Activated CD4-positive, alpha-beta T cell treated with anti-CD3 and anti-CD28 coated beads, Interleukin-2, amount 50 U/mL, for 16 hours (primary cell): Measurements from ENCODE around the gene ACSL6.
A peak's percentile ranks its signal among the peaks of the same experiment; 100 is the strongest.

Experiments
- DNase-seq: peaks from one replicate; pipeline ENCODE4 v3.0.0-alpha.2; 2020

The ACSL6 gene

DNA sequence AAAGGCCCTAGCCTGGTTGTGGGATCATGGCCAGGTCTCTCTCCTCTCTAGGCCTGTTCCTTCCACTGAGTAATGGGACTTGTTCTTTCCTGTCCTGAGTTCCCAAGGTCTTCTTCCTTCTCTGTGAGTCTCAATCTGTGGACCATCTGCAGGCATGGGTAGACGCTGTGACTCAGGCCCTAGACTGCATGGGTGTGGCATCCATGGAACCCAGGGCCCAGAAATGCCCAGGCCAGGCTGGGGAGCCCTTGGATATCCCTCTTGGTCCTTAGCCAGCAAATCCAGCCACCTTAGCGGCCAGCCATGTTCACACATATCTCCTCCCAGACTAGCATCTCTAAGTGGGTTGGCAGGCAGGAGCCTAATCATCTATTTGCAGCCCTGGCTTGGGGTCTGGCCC lies 2.3 kb upstream of the ACSL6 start:
- DNase-seq: no peak

DNA sequence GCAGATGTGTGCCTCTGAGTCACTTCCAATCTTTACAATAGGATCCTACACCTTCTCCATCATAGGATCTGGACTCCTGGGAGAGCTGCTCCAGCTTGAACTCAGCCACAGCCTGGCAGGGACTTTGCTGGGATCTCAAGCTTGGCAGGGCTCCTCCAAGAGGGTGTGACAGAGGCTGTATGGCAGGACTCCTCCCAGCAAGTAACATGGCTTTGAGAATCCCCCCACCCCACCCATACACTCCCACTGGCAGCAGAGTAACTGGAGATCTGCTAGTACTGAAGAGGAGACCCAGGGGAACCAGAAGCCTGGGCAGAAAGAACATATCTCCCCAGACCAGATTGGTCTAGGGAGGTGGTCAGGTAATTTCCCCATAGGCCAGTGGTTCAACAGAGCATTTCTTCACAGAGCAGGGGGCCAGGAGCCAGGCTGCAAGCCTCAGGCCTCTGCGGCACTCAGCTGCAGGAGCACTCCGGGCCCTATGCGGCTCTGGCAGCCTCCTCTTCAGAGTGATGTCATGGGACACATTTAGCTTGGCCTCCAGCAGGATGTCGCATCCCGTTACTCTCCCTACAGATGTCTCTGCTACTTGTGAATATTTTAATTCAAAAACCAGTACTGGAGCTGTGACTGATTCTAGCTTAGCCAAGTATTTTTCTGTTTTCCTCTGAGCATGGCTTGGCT lies 1.7 kb upstream of the ACSL6 start:
- DNase-seq: no peak

DNA sequence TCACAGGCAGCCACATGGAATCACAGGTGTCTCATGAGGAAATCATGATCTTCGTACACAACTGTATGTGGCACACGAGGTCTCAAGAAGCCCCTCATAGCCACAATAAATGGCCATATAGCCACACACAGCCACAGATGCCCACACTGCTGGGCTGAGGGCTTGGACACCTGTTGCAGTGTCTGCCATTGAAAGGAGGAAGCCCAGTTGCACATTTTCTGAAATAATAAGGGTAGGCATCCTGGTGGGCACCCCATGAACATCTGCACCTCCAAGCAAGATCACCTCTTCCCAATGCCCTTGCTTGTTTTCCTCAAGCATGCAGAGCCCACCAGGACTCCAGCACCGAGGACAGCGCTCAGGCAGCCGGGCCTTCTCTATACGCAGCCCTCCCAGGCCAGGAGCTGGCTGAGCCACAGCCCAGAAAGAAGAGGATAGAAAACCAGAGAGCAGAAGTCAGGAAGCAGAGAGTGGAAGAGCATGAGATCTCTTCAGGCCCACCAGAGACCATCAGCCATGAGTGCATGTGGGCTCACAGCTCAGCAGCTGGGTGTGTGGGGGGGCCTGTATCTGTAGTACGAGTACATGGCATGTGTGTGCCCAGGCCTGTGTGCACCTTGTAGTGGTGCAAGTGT lies 1.0 kb upstream of the ACSL6 start:
- DNase-seq: no peak

DNA sequence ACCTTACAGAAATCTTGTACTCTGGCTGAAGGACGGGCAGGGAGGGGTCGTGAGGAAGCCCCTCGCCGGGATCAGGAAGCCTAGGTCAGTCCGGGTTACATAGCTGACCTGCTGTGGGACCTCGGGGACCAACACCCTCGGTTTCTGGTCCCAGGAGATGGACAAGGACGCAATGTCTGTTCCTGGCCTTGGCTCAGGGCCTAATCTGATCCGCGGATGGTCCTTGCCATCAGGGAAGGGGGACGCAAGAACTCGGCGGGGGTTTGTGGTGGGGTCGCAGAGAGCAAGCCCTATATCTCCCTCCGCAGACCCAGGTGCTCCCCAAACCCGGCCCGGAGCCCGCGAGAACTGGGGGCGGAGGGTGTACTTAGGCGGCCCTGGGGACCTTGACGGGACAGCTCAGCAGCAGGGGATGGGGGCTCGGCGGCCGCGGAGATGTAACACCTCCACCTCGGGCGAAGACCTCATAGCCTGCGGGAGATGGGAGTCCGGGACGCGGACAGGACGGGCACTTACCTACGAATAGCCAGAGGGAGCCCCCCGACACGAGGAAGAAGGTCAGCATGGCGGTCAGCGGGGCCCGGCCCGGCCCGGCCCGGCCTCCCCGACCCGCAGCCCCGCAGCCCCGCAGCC lies 353 bp downstream of the ACSL6 start:
- DNase-seq: no peak

DNA sequence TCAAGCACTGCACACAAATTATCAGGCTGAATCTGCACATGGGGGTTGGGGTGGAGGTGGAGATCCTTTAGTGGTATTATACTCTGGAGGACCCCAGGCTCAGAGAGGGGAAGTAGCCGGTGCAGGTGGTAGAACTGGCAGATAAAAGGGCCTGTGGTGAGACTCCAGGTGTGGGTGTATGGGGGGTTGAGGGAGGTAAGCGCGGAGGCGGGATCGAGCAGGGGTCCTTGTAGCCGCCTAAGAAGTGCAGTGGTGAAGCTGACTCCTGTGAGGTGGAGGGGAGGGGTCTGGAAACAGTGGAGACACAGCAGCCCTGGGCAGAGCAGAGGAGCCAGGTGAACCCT lies 841 bp downstream of the ACSL6 start:
- no peak for DNase-seq

DNA sequence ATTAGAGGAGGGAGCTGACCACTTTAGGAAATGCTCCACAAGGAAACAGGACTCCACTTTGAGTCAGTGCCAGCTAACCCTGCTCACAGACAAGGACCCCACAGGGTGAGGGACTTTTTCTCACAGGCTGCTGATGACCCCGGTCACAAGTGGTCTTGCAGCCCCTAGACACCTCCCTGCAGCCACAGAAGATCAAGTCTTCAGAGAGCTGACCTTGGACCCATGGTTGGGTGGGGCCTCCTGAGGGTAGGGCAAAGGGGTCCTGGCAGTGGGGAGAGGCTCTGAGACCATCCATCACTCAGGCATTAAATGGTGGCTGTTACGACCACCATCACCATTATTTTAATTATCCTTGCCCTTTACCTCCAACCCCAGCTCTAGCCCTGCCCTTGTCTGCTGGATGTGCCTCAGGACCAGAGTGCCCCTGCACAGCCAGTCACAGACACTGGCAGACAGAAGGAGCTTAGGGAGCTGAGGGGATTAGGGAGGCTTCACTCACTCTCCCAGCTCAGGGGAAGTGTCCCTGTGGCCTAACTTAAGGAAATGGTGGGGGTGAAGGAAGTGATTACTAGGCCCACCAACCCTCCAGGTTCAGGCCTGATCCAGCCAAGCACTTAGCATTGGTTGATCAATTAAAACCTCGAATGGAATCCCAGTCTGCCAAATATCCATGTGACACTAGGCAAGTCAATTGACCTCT lies 1.6 kb downstream of the ACSL6 start:
- DNase-seq: no peak

DNA sequence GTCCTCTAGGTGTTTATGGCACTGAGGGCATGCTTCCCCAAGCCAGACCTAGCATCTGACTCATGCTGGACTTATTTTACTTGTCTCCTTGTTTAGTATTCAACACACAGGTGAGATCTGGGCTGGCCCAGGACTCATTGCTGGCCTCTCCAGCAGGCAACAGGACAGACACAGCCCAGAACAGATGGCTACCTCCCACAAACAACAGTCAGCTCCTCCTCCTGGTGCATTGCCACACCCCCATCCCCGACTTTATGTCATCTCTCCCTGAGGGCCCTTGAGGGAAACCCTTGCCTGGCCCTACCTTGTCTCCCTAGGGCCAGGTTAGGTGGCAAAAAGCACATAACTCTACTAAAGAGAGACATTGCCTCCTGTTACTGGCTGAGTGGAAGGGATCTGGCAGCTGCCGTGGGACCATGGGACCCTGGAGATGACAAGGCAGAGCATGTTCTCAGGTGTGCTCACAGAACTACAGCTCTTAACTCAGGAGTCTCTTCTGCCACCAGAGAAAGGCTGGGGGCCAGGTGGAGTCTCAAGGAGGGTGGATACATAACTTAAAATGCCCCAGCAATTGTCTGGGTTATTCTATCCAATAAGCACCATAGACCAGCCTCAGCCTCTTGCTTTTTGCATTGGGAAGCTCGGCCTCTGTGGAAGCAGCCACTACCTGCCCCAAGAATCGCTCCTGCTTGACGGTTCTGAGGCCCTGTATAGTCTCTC lies 2.3 kb downstream of the ACSL6 start:
- no peak for DNase-seq

DNA sequence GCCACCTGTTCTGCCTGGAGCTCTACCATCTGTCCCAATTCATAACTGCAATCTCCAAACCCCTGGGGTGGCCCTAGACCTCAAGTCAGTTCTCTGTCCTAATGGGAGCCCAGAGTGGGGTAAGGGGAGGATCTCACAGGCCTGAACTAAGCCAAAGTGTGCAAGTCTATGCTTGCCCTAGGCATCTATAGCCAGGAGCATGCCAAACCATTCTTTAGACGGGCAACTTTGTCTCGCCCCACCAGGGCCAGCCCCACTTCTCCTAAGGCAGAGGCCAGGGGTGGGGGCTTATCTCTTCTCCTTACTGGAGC lies 3.3 kb downstream of the ACSL6 start:
- no peak for DNase-seq

DNA sequence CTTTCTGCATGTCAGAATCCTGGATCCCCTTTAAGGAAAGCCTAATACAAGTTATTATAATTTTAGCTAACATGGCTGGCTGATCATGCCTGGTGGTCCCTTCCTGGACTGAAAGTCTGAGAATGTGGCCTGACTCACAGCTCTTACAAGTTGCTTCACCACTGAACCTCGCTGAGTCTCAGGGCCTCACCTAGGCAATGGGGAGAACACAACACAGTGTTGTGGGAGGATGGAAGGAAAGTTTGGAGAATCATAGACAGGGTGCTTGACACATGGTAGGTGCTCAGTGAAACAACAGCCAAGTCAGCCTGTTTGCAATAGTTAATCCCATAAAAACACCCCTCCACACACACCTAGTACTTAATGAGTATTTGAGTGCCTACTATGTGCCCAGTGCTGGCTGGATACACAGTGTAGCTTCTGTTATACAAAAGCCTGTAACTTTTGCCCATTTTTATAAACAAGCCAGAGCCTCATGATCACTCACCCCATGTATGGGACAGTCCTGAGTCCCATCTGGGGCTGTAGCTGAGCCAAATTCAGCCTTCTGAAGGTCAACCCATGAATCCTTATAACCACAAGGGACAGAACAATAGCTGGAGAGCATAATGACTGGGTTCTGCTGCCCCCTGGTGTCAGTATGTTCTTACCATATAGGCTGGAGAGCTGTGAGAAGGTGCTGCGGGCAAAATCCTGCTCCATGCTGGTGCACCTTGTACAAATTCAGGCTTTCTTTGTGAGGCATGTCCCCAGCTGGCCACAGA lies 3.9 kb downstream of the ACSL6 start:
- DNase-seq: peak; percentile 78

DNA sequence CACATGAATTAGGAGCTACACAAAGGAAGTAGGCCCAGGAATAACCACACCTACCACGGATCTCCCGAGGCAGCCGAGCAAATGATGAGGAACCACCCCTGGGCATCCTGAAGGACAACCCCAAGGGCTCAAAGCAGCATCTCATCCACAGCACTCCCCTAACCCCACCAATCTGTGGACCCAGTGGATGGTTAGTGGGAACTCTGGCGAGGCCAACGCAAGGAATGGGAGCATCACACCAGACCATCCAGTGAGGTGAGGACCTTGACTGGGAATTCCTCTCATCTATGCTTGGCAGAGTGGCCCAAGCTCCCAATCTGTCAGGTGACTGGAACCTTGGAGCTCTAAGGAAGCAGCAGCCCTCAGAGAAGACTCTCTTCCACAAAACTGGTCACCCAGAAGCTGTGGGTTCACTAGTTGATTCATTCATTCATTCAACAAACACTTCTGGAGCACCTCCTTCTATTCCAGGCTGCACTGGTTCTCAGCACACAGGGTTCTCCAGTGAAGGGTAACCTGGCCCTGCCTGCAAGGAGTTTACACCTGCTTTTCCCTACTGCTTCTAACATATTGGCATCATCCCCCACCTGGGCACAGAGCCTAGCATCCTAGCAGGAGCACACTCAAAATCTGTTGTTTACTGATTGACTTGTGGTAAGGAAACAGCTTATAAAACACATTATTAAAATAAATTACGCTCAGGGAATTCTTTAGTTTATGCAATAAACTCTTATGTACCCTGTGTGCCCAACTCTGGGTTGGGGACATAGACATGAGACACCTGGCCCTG lies 4.9 kb downstream of the ACSL6 start:
- no peak for DNase-seq

DNA sequence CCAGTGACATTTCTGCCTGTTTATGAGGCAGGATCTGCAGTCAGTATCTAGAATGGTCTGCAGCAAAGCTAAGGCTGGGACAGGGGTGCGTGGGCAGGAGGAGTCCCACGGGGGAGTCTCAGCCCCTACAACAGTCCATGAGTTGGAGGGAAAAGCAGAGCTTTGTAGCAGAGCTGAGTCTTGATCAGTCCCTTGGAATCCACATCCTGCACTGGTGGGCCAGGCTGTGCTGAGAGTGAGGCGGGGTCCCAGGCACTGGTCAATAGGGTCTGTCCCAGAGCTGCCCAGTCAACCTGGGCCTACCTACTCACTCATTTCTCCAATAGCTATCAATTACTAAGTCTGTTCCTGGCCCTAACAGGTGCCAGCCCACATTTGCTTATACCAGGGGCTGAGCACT lies 5.9 kb downstream of the ACSL6 start:
- DNase-seq: no peak

DNA sequence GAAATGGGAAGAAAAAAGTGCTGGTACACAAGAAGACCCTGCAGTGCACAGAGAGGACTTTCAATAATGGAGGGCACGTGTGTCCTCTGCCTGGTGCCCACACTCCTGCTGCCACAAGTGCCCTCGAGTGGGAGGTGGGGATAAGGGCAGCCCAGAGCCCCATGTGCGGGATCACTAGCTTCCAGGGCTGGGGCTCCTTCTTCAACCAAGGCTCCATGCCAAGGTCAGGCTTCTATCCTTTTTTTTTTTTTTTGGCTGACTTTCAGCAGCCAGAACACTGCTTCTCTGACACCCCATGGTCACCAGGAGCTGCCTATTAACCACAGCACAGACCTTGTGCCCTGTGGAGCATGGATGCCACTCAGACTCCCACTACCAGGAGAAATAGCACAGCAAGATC lies 7.5 kb downstream of the ACSL6 start:
- DNase-seq: no peak

DNA sequence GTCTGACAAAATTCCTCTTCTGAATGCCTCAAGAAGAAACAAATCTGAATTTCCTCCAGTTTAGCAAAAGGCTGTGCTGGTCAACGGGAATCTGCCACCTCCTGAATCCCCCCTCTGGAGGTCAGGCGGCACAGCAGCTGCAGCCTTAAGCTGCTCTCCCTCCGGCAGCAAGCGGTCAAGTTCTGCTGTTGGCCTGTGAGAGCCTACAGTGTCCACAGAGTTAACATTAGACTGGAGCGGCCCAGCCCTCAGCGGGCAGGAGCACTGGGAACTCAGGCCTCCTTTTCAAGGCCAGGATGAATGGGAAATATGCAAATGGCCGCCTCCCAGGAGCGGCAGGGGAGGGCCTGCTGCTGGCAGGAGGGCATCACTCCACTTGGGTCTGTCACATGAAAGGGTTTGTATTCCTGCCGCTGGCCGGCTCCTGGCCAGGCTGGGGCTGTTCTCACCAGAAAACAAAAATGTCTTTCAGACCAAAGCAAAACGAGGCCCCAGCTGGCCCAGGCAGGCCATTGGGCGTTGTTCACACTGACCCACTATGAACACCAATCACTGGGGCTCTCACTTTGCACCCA lies 8.2 kb downstream of the ACSL6 start:
- no peak for DNase-seq

DNA sequence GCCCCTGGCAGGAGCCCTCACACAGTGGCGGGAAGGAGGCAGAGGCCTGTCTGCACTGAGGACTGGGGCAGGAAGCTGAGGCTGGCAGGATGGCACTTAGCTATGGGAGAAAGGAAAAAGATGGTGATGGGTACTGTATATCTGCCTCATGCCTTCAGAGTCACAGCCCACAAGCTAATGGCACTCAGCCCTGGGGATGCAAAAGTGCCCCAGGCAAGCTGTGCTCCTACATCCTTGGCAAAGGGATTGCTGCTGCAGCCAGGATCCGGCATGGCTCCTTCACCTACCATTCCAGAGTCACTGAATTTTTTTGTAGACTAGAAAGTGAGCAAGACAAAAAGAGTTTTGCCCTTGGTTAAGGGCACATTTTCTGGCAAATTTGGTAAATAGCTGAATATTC lies 8.7 kb downstream of the ACSL6 start:
- no peak for DNase-seq

DNA sequence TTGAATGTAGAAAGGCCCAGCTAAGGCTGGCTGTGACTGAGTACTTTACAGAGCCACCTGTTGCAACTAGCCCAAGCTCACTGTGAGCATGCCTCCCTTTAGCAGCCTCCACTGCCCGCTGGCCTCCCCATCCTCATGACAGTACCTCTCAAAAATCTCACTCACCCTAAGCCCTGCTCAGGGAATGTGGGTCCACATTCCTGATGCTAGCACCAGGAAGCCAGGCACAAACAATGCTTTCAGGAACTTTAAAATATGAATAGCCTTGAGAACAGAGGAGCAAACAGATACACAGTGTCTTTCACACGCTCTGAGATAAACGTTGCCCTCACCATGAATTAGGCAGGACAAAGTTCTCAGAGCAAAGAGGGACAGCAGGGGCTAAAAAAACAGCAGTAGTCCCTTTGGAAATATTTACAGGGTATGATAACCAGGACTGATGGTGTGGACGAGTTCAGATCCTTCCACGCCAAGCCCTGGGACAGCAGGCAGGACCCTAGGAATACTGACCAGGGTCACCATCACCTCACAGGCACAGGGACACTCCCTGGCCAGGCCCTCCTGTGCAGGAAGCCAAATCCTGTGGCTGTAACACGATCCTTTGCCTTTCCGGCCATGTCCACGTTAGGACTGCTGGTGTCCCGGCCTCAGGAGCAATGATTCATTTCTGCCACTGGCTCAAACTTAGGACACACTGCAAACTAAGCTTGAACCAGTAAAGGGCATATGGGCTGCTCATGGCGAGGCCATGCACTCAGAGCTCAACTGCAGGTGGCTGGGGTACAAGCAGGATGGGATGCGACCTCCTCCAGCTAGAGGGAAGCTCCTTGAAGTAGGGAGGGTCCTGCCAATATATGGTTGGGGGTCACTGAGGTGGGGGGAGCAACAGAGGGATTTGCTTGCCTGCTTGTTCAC lies 9.6 kb downstream of the ACSL6 start:
- no peak for DNase-seq

DNA sequence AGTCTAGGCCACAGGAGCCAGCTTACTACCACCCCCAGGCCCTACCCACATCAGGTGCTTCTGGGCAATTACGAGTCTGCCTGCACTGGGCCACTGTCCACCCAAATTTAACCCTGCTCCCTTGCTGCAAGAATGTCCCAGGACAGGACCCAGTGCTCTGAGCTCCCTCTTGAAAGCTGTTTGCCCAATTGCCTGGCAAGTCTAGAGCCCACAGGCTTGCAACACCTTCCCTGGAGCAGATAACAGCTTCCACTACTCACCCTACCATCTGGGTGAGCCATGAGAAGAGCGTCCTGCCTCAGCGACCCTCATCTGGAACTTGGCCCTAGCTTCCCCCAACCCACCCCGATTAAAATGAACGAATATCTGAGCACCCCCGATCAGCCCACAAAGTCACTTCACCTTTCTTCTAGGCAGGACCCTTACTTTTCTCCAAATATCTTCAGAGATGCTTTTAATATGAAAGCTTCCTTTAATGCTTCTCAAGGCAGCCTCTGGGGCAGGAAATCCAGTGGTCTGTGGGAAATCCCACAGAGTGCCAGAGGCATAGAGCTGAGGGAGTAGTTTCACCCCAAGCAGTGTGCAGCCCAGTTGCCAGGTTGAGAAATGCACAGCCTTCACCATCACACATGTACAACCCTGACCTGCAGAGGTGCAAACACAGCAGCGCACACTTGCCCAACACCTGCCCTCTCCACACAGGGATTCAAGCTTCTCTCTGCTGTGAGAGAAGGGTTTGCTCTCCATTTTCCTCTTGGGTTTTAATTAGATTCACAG lies 10.6 kb downstream of the ACSL6 start:
- peak; percentile 28 for DNase-seq

DNA sequence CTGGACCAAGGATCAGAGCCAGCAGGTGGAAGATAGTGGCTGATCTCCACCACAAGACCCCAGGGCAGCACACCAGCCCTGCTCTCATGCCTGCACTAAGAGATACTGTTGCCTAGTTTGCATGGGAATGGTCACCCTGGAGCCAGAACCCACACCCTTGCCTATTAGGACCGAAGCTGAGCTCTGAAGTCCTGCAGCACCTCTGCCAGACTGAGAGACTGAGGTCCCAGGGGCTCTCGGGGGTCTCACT lies 11.3 kb downstream of the ACSL6 start:
- no peak for DNase-seq

DNA sequence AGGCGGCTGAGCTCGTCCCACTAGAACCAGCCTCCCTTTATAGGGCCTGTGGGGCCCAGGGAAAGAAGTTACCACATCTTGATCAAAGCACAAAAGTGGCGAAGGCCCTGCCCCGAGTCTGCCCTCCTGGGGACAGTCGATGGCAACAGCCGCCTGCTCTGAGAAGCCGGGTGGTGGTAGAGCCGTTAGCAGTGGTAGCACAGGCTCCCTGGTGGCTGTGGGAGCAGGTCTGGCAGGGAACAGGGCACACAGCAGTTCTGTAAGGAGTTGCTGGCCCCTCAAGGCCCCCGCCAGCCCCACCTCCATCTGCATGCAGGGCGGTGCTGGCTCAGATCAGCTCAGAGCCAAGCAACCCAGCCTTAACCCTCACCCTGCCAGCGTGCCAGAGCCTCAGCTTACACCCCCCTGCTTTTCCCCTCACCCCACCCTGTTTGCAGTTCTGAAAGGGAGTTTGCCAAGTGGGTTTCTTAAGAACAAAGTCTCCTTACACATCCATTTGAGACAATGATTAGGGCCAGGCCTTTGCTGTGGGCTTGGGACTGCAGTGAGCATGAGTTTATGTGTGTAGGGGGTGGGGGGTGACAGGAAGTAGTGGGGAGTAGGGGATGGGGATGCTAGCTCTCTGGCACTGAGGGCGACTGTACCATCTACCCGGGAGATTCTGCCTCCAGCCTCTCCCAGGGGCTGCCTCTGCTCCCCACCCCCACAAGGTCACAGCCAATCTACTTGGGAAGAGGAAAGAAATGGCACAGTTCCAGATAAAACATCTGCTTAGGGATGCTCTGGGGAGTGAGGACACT lies 11.8 kb downstream of the ACSL6 start:
- no peak for DNase-seq

DNA sequence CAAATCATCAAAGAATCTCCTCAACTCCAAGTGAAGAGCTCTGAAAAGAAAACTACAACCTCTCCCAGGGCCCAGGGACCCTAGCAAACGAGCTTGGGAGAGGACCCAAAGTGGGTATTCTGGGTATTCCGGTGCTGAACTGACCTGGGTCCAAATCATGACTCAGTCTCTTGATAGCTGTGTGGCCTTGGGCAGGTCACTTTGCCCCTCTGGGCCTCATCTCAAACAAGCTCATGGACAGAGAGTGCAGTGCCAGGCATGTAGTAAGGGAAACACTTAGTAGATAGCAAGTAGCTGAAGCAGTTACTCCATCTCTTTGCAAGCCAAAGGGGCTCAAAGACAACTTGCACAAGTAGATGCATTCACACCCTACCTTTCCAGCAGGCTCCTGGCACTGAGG lies 12.4 kb downstream of the ACSL6 start:
- DNase-seq: no peak
